ENCODE results near the gene UBXN10. TPM values are rescaled to one million over a fixed set of nuclear protein-coding genes. Genes with fewer than 3 reads are reported as not detected.
A peak's percentile ranks its signal among the peaks of the same experiment; 100 is the strongest.

The UBXN10 gene
- total and polyA plus RNA-seq, 2 of the 13 experiments (the other 11 are each of a cell fraction or from before 2014, with no cell fraction given) = 0.04 to 0.05 TPM

GRCh38 chr1:20151906-20152598, 33.8 kb upstream of the UBXN10 start (continued):
- TF ChIP-seq ZHX1 (CRISPR knock-in tag; IDR thresholded peaks at IDR 0.05; ENCODE audit: low read depth) (no peak), KDM2A (CRISPR knock-in tag; IDR thresholded peaks at IDR 0.05; ENCODE audit: borderline replicate concordance, low read depth) (peak; percentile 71), ZBTB34 (CRISPR knock-in tag; IDR thresholded peaks at IDR 0.05) (no peak), ZBTB20 (CRISPR knock-in tag; IDR thresholded peaks at IDR 0.05; ENCODE audit: borderline replicate concordance, low read depth) (no peak), MBNL3 (CRISPR knock-in tag; conservative IDR thresholded peaks at IDR 0.05) (no peak), KLF13 (CRISPR knock-in tag; IDR thresholded peaks at IDR 0.05) (no peak), SALL2 (CRISPR knock-in tag; IDR thresholded peaks at IDR 0.05) (peak; percentile 67; the same call in 1 of the 2 replicates), HIC2 (CRISPR knock-in tag; IDR thresholded peaks at IDR 0.05; ENCODE audit: low read depth) (no peak), ASH2L (IDR thresholded peaks at IDR 0.05; ENCODE audit: insufficient read length, low read depth, low read length) (no peak), AKNA (CRISPR knock-in tag; IDR thresholded peaks at IDR 0.05; ENCODE audit: borderline replicate concordance) (no peak), SIX4 (CRISPR knock-in tag; IDR thresholded peaks at IDR 0.05) (no peak), ZNF280B (CRISPR knock-in tag; IDR thresholded peaks at IDR 0.05; ENCODE audit: borderline replicate concordance) (peak; percentile 40; the same call in 1 of the 2 replicates), RBM39 (IDR thresholded peaks at IDR 0.05; ENCODE audit: low read depth, low read length, poor library complexity, severe bottlenecking) (no peak)
